ENCODE data around the gene SSBP4.

DNA sequence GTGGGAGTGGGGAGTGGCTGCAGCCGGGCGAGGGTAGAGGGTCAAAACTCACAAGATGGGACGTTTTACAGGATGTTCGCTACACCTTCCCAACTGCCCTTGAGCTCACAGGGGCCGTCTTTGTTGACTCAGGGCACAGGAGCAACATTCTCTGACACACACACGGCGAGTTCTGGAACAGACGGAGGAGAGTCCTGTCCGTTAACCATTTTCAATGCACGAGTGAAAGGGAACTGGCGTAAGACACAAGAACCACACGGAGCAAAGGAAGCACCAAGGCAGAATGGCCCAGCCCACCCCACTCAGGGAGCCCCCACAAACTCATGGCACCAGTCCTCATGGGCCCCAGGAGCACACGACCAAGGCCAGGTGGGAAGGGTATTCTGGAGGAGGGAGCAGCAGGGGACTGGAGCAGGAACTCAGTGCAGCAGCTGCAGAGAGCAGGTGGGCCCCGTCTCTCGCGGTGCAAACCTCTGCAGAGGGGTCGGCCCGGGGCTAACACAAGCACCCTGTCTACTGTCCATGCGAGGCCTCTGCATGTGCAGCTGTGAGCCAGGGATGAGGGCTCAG, 56.6 kb downstream of the SSBP4 start:
- TF ChIP-seq CTCF (IDR thresholded peaks at IDR 0.05) (no peak), POLR2A (IDR thresholded peaks at IDR 0.05) (no peak)
